Stimulated activated CD4-positive, alpha-beta T cell treated with anti-CD3 and anti-CD28 coated beads, Interleukin-12 subunit alpha, Interleukin-12 subunit beta, amount 100 ng/mL, for 4 hours (primary cell): ENCODE data around the gene RELB.
"Not testable (repeated sequence)": the region's sequence is repeated elsewhere in the genome, so short reads cannot be mapped to it uniquely, and the experiment has no call there.

Source experiments
- DNase-seq: peaks from one replicate; pipeline ENCODE4 v3.0.0-alpha.2; 2020

The RELB gene

GRCh38 chr19:44987148-44987675 is 14.1 kb upstream of the RELB start:
- DNase-seq, result no peak

GRCh38 chr19:44988273-44988672 is 13.0 kb upstream of the RELB start:
- DNase-seq, result no peak

- peak; percentile 61 for DNase-seq
These were observed 12.2 kb upstream of the RELB start for GRCh38 chr19:44988896-44989556.

GRCh38 chr19:44990459-44990858 is 10.8 kb upstream of the RELB start:
- DNase-seq, result no peak

GRCh38 chr19:44990966-44991365 is 10.3 kb upstream of the RELB start:
- no peak for DNase-seq

- no peak for DNase-seq
These were observed 8.7 kb upstream of the RELB start for GRCh38 chr19:44992336-44993163.

GRCh38 chr19:44993526-44993925 is 7.7 kb upstream of the RELB start:
- no peak for DNase-seq

- DNase-seq, result no peak
These were observed 7.2 kb upstream of the RELB start for GRCh38 chr19:44993926-44994537.

- DNase-seq, result no peak
These were observed 3.2 kb upstream of the RELB start for GRCh38 chr19:44998025-44998424.

GRCh38 chr19:44999131-44999925 is 1.9 kb upstream of the RELB start:
- DNase-seq, result not testable (repeated sequence)

GRCh38 chr19:45000665-45001064 is 599 bp upstream of the RELB start:
- DNase-seq, result not testable (repeated sequence)

GRCh38 chr19:45003485-45003884 is 2.2 kb downstream of the RELB start:
- no peak for DNase-seq

GRCh38 chr19:45005787-45006186 is 4.5 kb downstream of the RELB start:
- DNase-seq, result no peak

- DNase-seq, result no peak
These were observed 7.3 kb downstream of the RELB start for GRCh38 chr19:45008552-45008951.

- DNase-seq, result no peak
These were observed 8.5 kb downstream of the RELB start for GRCh38 chr19:45009625-45010255.

GRCh38 chr19:45010306-45010705 is 9.0 kb downstream of the RELB start:
- no peak for DNase-seq

GRCh38 chr19:45011959-45012358 is 10.7 kb downstream of the RELB start:
- DNase-seq, result no peak

- DNase-seq, result peak; percentile 44
These were observed 15.4 kb downstream of the RELB start for GRCh38 chr19:45016388-45017314.

- no peak for DNase-seq
These were observed 17.9 kb downstream of the RELB start for GRCh38 chr19:45019187-45019586.

- no peak for DNase-seq
These were observed 18.8 kb downstream of the RELB start for GRCh38 chr19:45020071-45020470.

GRCh38 chr19:45021971-45022370 is 20.7 kb downstream of the RELB start:
- DNase-seq, result no peak
